Muscle of back (tissue), 11 donors: Measurements from ENCODE around the gene EEF1AKMT4. TPM values are rescaled to one million over a fixed set of nuclear protein-coding genes. Genes with fewer than 3 reads are reported as not detected.

ENCODE experiments used
- DNase-seq, 3 donors: peaks; one replicate each; pipeline versions ENCODE4 v3.0.0 to v3.0.0-alpha.2; 2013
- polyA plus RNA-seq, 10 donors: library from polyadenylated mRNA; unstranded; fragments of 120-200 nt; gene quantifications; one replicate each; pipeline ENCODE4 v1.2.1, GENCODE V29; 2013; ENCODE audit not compliant: insufficient read length in 10 of 10

EEF1AKMT4 gene
- polyA plus RNA-seq, 10 donors, result 0.67 to 2.3 (median 1.5) TPM

GRCh38 chr3:184296616-184297015 lies 47.1 kb downstream of the EEF1AKMT4 start:
- no peak for DNase-seq

- DNase-seq, result peak; percentile 97 to 98 (median 97)
Observed at GRCh38 chr3:184298759-184299487, 49.5 kb downstream of the EEF1AKMT4 start, which contains the start of gene PSMD2. PSMD2 (plus strand) TSS chr3:184299241; CDS start chr3:184299267, 26 bp downstream.

DNA sequence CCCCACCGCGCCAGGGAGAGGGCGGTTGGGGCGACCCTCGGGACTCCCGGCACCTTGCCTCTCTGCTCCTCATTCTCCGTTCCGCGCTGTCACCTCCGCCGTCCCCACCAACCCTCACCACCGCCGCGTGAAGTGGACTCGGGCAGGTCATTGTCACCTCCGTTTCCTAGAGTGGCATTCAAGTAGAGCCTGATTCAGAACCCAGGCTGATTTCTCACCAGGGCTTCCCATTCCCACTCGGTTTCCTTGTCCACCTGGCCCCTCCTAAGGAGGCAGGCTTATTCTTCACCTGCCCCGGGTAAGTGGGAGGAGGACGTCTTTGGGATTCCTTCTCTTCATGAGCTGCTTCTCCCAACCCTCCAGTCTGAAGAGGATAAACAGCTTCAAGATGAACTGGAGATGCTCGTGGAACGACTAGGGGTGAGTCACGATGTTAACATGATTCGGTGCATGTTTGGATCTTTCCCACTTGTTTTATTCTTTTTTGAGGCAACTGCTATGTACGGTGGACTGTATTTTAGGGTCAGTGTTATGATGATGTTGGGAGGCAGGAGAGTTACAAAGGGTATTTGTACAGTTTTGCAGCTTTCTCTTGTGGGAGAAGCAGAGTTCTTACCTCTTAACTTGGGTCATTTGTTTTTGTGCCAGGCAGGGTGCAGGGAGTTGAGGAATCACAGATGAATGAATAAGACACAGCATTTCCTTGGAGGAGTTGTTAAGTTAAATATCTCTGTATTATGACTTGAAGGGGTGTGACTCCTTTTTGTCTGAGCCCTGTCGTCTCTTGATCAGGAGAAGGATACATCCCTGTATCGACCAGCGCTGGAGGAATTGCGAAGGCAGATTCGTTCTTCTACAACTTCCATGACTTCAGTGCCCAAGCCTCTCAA lies 50.3 kb downstream of the EEF1AKMT4 start:
- no peak for DNase-seq

DNA sequence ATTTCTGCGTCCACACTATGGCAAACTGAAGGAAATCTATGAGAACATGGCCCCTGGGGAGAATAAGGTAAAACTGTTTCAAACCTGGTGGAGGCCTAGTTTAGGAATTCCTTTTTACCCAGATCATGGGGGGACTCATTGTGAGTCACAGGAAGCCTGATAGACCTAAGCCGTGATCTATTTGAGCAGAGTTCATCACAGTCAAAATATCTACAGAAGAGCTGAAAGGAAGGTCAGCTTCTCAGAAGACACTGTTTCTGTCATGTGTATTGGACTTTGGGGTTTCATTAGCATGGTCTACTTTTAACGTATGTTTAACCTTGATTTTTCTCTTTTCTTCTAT lies 50.9 kb downstream of the EEF1AKMT4 start:
- no peak for DNase-seq

- DNase-seq, result no peak
Observed at GRCh38 chr3:184305577-184305976, 56.1 kb downstream of the EEF1AKMT4 start.

DNA sequence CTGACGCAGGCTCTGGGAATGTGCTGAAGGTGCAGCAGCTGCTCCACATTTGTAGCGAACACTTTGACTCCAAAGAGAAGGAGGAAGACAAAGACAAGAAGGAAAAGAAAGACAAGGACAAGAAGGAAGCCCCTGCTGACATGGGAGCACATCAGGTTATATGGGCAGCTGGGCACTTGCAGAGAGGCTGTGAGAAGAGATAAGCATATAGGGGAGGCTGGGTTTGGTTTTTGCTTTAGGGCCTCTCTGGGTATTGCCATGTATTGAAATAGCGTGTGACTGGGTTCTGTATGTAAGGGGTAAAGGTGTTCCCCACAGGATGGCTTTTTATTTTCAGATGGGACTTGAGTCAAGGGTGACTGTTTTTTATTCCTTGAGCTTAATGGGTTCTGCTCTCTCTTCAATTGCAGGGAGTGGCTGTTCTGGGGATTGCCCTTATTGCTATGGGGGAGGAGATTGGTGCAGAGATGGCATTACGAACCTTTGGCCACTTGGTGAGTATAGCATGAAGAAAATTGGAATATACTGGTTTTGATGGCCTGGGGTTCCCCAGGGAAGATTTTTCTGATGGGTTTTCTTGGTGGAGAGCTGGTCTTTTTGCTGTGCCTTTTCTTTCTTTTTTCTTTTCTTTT lies 57.0 kb downstream of the EEF1AKMT4 start:
- DNase-seq, result no peak

GRCh38 chr3:184307915-184308314 lies 58.4 kb downstream of the EEF1AKMT4 start:
- DNase-seq, result no peak

Other genes with a start within 250 kb of the EEF1AKMT4 start
- gene ABCC5, start 231.8 kb upstream of the EEF1AKMT4 start, polyA plus RNA-seq, result 10 to 100 TPM; 17.1 to 40.2 (median 24.6) TPM
- gene HTR3D, start 217.9 kb upstream of the EEF1AKMT4 start, polyA plus RNA-seq, result not detected
- gene HTR3C, start 196.6 kb upstream of the EEF1AKMT4 start, polyA plus RNA-seq, result not detected
- gene HTR3E, start 152.6 kb upstream of the EEF1AKMT4 start, polyA plus RNA-seq, result not detected
- 10 to 100 TPM; 30.4 to 42.6 (median 35.5) TPM for gene EIF2B5, start 114.3 kb upstream of the EEF1AKMT4 start, polyA plus RNA-seq
- gene DVL3, start 94.3 kb upstream of the EEF1AKMT4 start, polyA plus RNA-seq, result 10 to 100 TPM; 67.8 to 98.1 (median 76.6) TPM
- gene AP2M1, start 74.8 kb upstream of the EEF1AKMT4 start, polyA plus RNA-seq, result 100 to 1,000 TPM; 185 to 233 (median 199) TPM
- gene ABCF3, start 63.5 kb upstream of the EEF1AKMT4 start, polyA plus RNA-seq, result 10 to 100 TPM; 38.3 to 52.9 (median 44.8) TPM
- under 1 TPM in 9 of 10 donors, not detected in 1; 0.24 to 0.84 (median 0.48) TPM for gene VWA5B2, start 20.1 kb upstream of the EEF1AKMT4 start, polyA plus RNA-seq
- gene ALG3, start 710 bp upstream of the EEF1AKMT4 start, polyA plus RNA-seq, result 10 to 100 TPM; 19.3 to 25.0 (median 21.2) TPM
- under 1 TPM in 4 of 10 donors, not detected in 6; 0.10 to 0.22 (median 0.13) TPM for gene CAMK2N2, start 11.9 kb downstream of the EEF1AKMT4 start, polyA plus RNA-seq
- under 1 TPM in 1 of 10 donors, not detected in 9; 0.16 TPM for gene ECE2, start 26.4 kb downstream of the EEF1AKMT4 start, polyA plus RNA-seq
- 100 to 1,000 TPM; 149 to 175 (median 165) TPM for gene PSMD2, start 49.6 kb downstream of the EEF1AKMT4 start, polyA plus RNA-seq
- gene EIF4G1, start 64.9 kb downstream of the EEF1AKMT4 start, polyA plus RNA-seq, result 100 to 1,000 TPM; 155 to 234 (median 181) TPM
- gene FAM131A, start 87.9 kb downstream of the EEF1AKMT4 start, polyA plus RNA-seq, result 10 to 100 TPM in 7 of 10 donors, 1 to 10 TPM in 3; 8.4 to 13.3 (median 10.7) TPM
- 1 to 10 TPM; 2.4 to 5.9 (median 3.2) TPM for gene CLCN2, start 111.9 kb downstream of the EEF1AKMT4 start, polyA plus RNA-seq
- 10 to 100 TPM; 40.0 to 61.4 (median 43.8) TPM for gene POLR2H, start 112.0 kb downstream of the EEF1AKMT4 start, polyA plus RNA-seq
- 1 to 10 TPM; 1.1 to 2.1 (median 1.6) TPM for gene THPO, start 128.5 kb downstream of the EEF1AKMT4 start, polyA plus RNA-seq
- 10 to 100 TPM; 15.8 to 21.5 (median 17.4) TPM for gene CHRD, start 130.4 kb downstream of the EEF1AKMT4 start, polyA plus RNA-seq